ENCODE measurements around the gene ABI2.

DNA sequence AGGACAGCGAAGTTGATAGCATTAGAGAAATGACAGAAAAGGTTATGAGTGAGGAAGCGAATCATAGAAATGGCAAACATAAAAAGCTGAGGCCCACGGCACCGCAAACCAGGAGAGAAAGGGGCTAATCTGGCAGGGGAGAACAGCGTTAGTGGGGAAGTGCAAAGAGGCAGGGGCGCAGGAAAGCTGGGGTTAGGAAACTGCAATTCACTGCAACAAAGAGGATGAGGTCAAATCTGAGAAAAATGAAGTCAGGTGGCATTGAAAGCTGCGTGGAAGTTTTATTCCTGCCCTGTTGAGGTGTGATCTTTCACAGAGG lies 653 bp upstream of the ABI2 start:
- TF ChIP-seq CTCF (IDR thresholded peaks at IDR 0.05) (no peak), ZFX (IDR thresholded peaks at IDR 0.05; ENCODE audit: borderline replicate concordance) (no peak)
